OCI-LY1 (cell line): ENCODE results near the gene RAD51B.

Source experiments
- CTCF ChIP-seq: fragments of 200-600 bp; sonication (generic), shearing (Covaris generic); IDR thresholded peaks from 2 replicates; pipeline ENCODE4 v1.5.1; 2017; ENCODE audit warnings: mild to moderate bottlenecking, antibody characterized with exemption, low read length, moderate library complexity, mixed read lengths
- EZH2 ChIP-seq: fragments of 200-600 bp; sonication (generic), shearing (Covaris generic); IDR thresholded peaks from 2 replicates; pipeline ENCODE4 v1.8.0; 2017; ENCODE audit warnings: borderline replicate concordance, mixed run types, mild to moderate bottlenecking, antibody characterized with exemption, low read length, moderate library complexity, mixed read lengths

DNA sequence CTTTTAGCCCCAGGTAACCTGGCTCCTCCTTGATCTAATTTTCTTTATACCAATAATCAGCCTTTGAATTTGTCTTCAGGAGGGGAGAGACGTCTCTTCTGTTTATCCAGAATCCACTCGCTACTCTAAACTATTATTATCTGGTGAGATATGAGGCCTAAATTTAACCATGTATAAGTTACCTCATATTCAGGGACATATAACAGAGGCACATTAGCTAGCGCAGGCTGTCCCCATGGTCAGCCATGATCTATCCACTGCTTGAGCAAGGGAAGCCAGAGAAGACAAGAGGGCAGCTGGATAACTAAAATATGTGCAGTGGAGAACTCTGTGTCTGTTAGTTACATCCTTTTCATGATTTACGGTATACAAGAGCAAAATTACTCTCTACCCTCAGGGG is 481.0 kb downstream of the RAD51B start:
- no peak for TF ChIP-seq CTCF
- no peak for TF ChIP-seq EZH2
